H1 (cell line): ENCODE results near the gene OPCML. TPM values are rescaled to one million over a fixed set of nuclear protein-coding genes. Genes with fewer than 3 reads are reported as not detected.

Source experiments
- CTCF ChIA-PET: fragments of 300-600 bp; sonication (Branson Sonifier 250); formaldehyde crosslinking; loops from one replicate; lab custom pipeline; 2021; ENCODE audit not compliant: partially characterized antibody; lab: Charles Lee
- POLR2A ChIA-PET: fragments of 300-600 bp; sonication (Branson Sonifier 250); formaldehyde crosslinking; loops from one replicate; lab custom pipeline; 2021; ENCODE audit warnings: inconsistent platforms; ENCODE audit not compliant: partially characterized antibody; lab: Charles Lee
- DNase-seq, 2 experiments: peaks; one replicate each; pipeline versions ENCODE4 v3.0.0 to v3.0.0-alpha.2; 2010 to 2022; ENCODE audit warnings: low spot score in 2 of 2, low read depth in 1 of 2, mixed read lengths in 1 of 2
- FAIRE-seq: peaks from 2 replicates; lab custom pipeline; 2011; peaks lifted over from hg19 to GRCh38; lab: Jason Lieb, UNC
- H2AFZ ChIP-seq: 2 replicates; pipeline ENCODE4 v1.8.1; 2012; ENCODE audit warnings: low read length, inconsistent platforms
- H2AK5ac ChIP-seq: 2 replicates; pipeline ENCODE4 v1.6.1; 2013; ENCODE audit warnings: low read depth, low read length
- H2BK120ac ChIP-seq: replicated peaks from 2 replicates; pipeline ENCODE3; 2013; ENCODE audit warnings: low read depth, low read length, inconsistent platforms
- H2BK12ac ChIP-seq: 2 replicates; pipeline ENCODE4 v1.6.1; 2013; ENCODE audit warnings: low read depth, low read length
- H2BK15ac ChIP-seq: 2 replicates; pipeline ENCODE4 v1.6.1; 2013; ENCODE audit warnings: low read length
- H2BK20ac ChIP-seq: 2 replicates; pipeline ENCODE4 v1.6.1; 2013; ENCODE audit warnings: low read length
- H2BK5ac ChIP-seq: 2 replicates; pipeline ENCODE4 v1.6.1; 2013; ENCODE audit warnings: low read depth, low read length
- H3K14ac ChIP-seq: 2 replicates; pipeline ENCODE4 v1.6.1; 2013; ENCODE audit warnings: inconsistent platforms; ENCODE audit not compliant: insufficient read length
- H3K18ac ChIP-seq: 2 replicates; pipeline ENCODE4 v1.6.1; 2013; ENCODE audit warnings: low read length; ENCODE audit errors: extremely low read depth
- H3K23ac ChIP-seq: 2 replicates; pipeline ENCODE4 v1.6.1; 2013; ENCODE audit warnings: inconsistent platforms; ENCODE audit not compliant: insufficient read length
- H3K23me2 ChIP-seq: 2 replicates; pipeline ENCODE4 v1.6.1; 2013; ENCODE audit warnings: low read depth, low read length
- H3K27ac ChIP-seq: 2 replicates; pipeline ENCODE4 v1.6.1; 2011; ENCODE audit warnings: low read depth, low read length, inconsistent platforms
- H3K27me3 ChIP-seq, 4 experiments: replicated peaks in 1 of 4; 1 replicate in 1 of 4; 2 replicates in 3 of 4; pipeline versions ENCODE4 v1.6.1 to v1.8.1; 2011 to 2013; ENCODE audit warnings: low read length in 3 of 4, mild to moderate bottlenecking in 3 of 4, inconsistent platforms in 2 of 4, mixed read lengths in 2 of 4, moderate library complexity in 1 of 4; ENCODE audit not compliant: control insufficient read depth in 3 of 4, insufficient read depth in 3 of 4; ENCODE audit errors: extremely low read depth in 1 of 4
- H3K36me3 ChIP-seq, 4 experiments: 2 replicates each; pipeline versions ENCODE4 v1.6.1 to v1.8.1; 2011 to 2013; ENCODE audit warnings: mild to moderate bottlenecking in 4 of 4, low read length in 3 of 4, moderate library complexity in 2 of 4, control low read depth in 1 of 4, inconsistent platforms in 1 of 4; ENCODE audit not compliant: insufficient read depth in 4 of 4, control insufficient read depth in 2 of 4
- H3K4ac ChIP-seq: replicated peaks from 2 replicates; pipeline ENCODE3; 2013; ENCODE audit warnings: low read length, low read depth, mixed read lengths, inconsistent platforms; ENCODE audit not compliant: insufficient read length
- H3K4me1 ChIP-seq, 4 experiments: replicated peaks in 1 of 4; 1 replicate in 1 of 4; 2 replicates in 3 of 4; pipeline versions ENCODE4 v1.6.1 to v1.8.1; 2011 to 2013; ENCODE audit warnings: low read length in 3 of 4, inconsistent platforms in 2 of 4, mixed read lengths in 1 of 4; ENCODE audit not compliant: insufficient read depth in 4 of 4, control insufficient read depth in 3 of 4
- H3K4me2 ChIP-seq, 2 experiments: 2 replicates each; pipeline versions ENCODE4 v1.6.1 to v1.8.1; 2011 to 2013; ENCODE audit warnings: low read depth in 2 of 2, low read length in 2 of 2, control low read depth in 1 of 2, inconsistent platforms in 1 of 2, mild to moderate bottlenecking in 1 of 2; ENCODE audit not compliant: insufficient read depth in 1 of 2
- H3K4me3 ChIP-seq, 4 experiments: fragments of 200-600, 300-600 bp in 1 of 4; sonication (generic), shearing (Covaris generic), sonication (Bioruptor Twin) in 1 of 4; 2 replicates each; pipeline versions ENCODE4 v1.5.1 to v1.8.1; 2011 to 2016; ENCODE audit warnings: low read length in 4 of 4, low read depth in 3 of 4, control low read depth in 2 of 4, inconsistent platforms in 2 of 4, mild to moderate bottlenecking in 2 of 4, mixed read lengths in 1 of 4, moderate library complexity in 1 of 4; ENCODE audit not compliant: insufficient read depth in 2 of 4; ENCODE audit errors: extremely low read depth in 1 of 4
- H3K56ac ChIP-seq: replicated peaks from 2 replicates; pipeline ENCODE3; 2013; ENCODE audit warnings: low read depth, mild to moderate bottlenecking, mixed read lengths, low read length, inconsistent platforms; ENCODE audit not compliant: insufficient read length
- H3K79me1 ChIP-seq: 2 replicates; pipeline ENCODE4 v1.6.1; 2013; ENCODE audit warnings: low read depth, low read length, control low read depth
- H3K79me2 ChIP-seq, 2 experiments: 2 replicates each; pipeline versions ENCODE4 v1.6.1 to v1.8.1; 2012 to 2013; ENCODE audit warnings: low read length in 2 of 2, mild to moderate bottlenecking in 2 of 2, inconsistent platforms in 1 of 2; ENCODE audit not compliant: insufficient read depth in 2 of 2, control insufficient read depth in 1 of 2
- H3K9ac ChIP-seq, 4 experiments: replicated peaks in 1 of 4; 1 replicate in 1 of 4; 2 replicates in 3 of 4; pipeline versions ENCODE4 v1.6.1 to v1.8.1; 2011 to 2013; ENCODE audit warnings: low read depth in 3 of 4, low read length in 3 of 4, control low read depth in 2 of 4, mild to moderate bottlenecking in 2 of 4, moderate library complexity in 2 of 4, inconsistent platforms in 1 of 4; ENCODE audit errors: extremely low read depth in 1 of 4
- H3K9me3 ChIP-seq, 2 experiments: 2 replicates each; pipeline versions ENCODE4 v1.6.1 to v1.8.1; 2012 to 2013; ENCODE audit warnings: mild to moderate bottlenecking in 2 of 2, moderate library complexity in 2 of 2, control low read depth in 1 of 2, inconsistent platforms in 1 of 2, low read depth in 1 of 2, low read length in 1 of 2, mixed read lengths in 1 of 2; ENCODE audit not compliant: insufficient read depth in 2 of 2
- H4K20me1 ChIP-seq, 2 experiments: replicated peaks in 1 of 2; 2 replicates each; pipeline versions ENCODE3 to v1.8.1; 2011 to 2013; ENCODE audit warnings: inconsistent platforms in 2 of 2, low read length in 2 of 2, mild to moderate bottlenecking in 1 of 2; ENCODE audit not compliant: insufficient read depth in 2 of 2, control insufficient read depth in 1 of 2
- H4K5ac ChIP-seq: 2 replicates; pipeline ENCODE4 v1.6.1; 2013; ENCODE audit warnings: low read length, low read depth, mixed read lengths, inconsistent platforms; ENCODE audit not compliant: insufficient read length
- H4K8ac ChIP-seq: 2 replicates; pipeline ENCODE4 v1.8.0; 2013; ENCODE audit warnings: mild to moderate bottlenecking, moderate library complexity, low read length, inconsistent platforms; ENCODE audit not compliant: insufficient read depth; ENCODE audit errors: extremely low read depth
- H4K91ac ChIP-seq: replicated peaks from 2 replicates; pipeline ENCODE3; 2013; ENCODE audit warnings: low read length, mixed read lengths, inconsistent platforms; ENCODE audit not compliant: insufficient read length
- MAX ChIP-seq: IDR thresholded peaks from 2 replicates; pipeline ENCODE4 v1.6.1; 2012; ENCODE audit warnings: inconsistent platforms
- SIN3A ChIP-seq, 2 experiments: IDR thresholded peaks in 1 of 2; conservative IDR thresholded peaks in 1 of 2; 2 replicates each; pipeline ENCODE4 v1.6.1; 2011 to 2012; ENCODE audit warnings: low read length in 2 of 2, improper control_type of control experiment in 1 of 2, low read depth in 1 of 2, mild to moderate bottlenecking in 1 of 2
- WGBS, 2 experiments: shearing (Covaris generic) in 1 of 2; methylation state at CpG; one replicate each; pipeline versions ENCODE4 v1.1.6 to v1.1.7; 2013 to 2015; ENCODE audit warnings: low lambda C conversion rate in 2 of 2, mixed read lengths in 2 of 2, inconsistent platforms in 1 of 2, low coverage in 1 of 2, missing lambda C conversion rate in 1 of 2; ENCODE audit not compliant: insufficient replicate concordance in 2 of 2, insufficient coverage in 1 of 2, insufficient read length in 1 of 2; ENCODE audit errors: extremely low coverage in 1 of 2, missing lambda C conversion rate in 1 of 2; 5-methylcytosine and 5-hydroxymethylcytosine counted together
- polyA plus RNA-seq, 7 experiments: library from polyadenylated mRNA; depleted of rRNA in 3 of 7; stranded (reverse) in 5 of 7; unstranded in 2 of 7; fragments of >200 nt in 5 of 7; fragments of 200-250 nt in 2 of 7; gene quantifications; 1 replicate in 5 of 7; 2 replicates in 1 of 7; 4 replicates in 1 of 7; pipeline versions ENCODE4 v1.2.1 to v1.2.3, GENCODE V29; 2011 to 2013; ENCODE audit warnings: missing spikeins in 2 of 7, mixed read lengths in 2 of 7
- total RNA-seq: library from RNA; stranded (reverse); fragmentation: NEBNext Ultra II Directional; extraction: Animal tissue kit (Norgen Biotek cat#: 25700); gene quantifications from 2 replicates; pipeline ENCODE4 v1.2.1, GENCODE V29; 2021

Gene OPCML
- total and polyA plus RNA-seq, 2 of the 8 experiments (the other 6 are each of a cell fraction or from before 2014, with no cell fraction given), result 2.3 to 3.1 TPM

GRCh38 chr11:132790466-132790865 is 741.8 kb downstream of the OPCML start:
- Histone ChIP-seq H3K27me3 (no peaks in the 10 kb centered on the region; a peak in 3 of 7 replicates), H3K4me2 (no peak overlapping the region), H3K23me2 (no peaks in the 10 kb centered on the region; the same call in 1 of the 2 replicates), H3K9ac (no peak overlapping the region), H4K91ac (peak overlapping the region; percentile 23), H3K27ac (no peak overlapping the region), H4K8ac (no peak overlapping the region), H2BK15ac (peak overlapping the region; percentile 23; the same call in 1 of the 2 replicates), H2BK20ac (no peak overlapping the region), H3K4me1 (peaks cover 6 to 25% (median 9%) of the 10 kb centered on the region in 4 experiments), H4K20me1 (no peaks in the 10 kb centered on the region), H2BK120ac (no peak overlapping the region), H2BK12ac (peak overlapping the region; percentile 75; the same call in 1 of the 2 replicates), H3K4me3 (no peak overlapping the region), H3K4ac (no peak overlapping the region), H3K36me3 (no peaks in the 10 kb centered on the region), H4K5ac (no peak overlapping the region), H3K56ac (no peak overlapping the region), H3K14ac (no peak overlapping the region), H3K79me2 (no peaks in the 10 kb centered on the region), H3K79me1 (no peaks in the 10 kb centered on the region), H2AK5ac (no peak overlapping the region; the same call in 1 of the 2 replicates), H3K23ac (no peak overlapping the region), H3K18ac (peak overlapping the region; percentile 35; the same call in 1 of the 2 replicates), H2AFZ (no peak overlapping the region), H2BK5ac (no peak overlapping the region), H3K9me3 (no peaks in the 10 kb centered on the region)
- POLR2A ChIA-PET, result no interaction called here
- WGBS, 2 experiments, result 80% methylated on average over 5 of the region's 5 CpGs; no CpG with 5 or more reads in 1 of the 2 experiments
- DNase-seq (no peak), FAIRE-seq (no peak)
- CTCF ChIA-PET, result interaction anchor here (1.3 to 1.6 kb wide), 3 partner anchors 11 to 14 kb away, joined by 3 to 6 read pairs (median 4); no protein-coding TSS in a partner anchor
- TF ChIP-seq MAX, result no peak
- TF ChIP-seq SIN3A (conservative IDR thresholded peaks at IDR 0.05 in 1 of 2, IDR thresholded peaks at IDR 0.05 in 1 of 2; ENCODE audit: low read depth in 1 of 2, low read length in 2 of 2), result no peak
